Measurements from ENCODE around the gene ATP11C. TPM values are rescaled to one million over a fixed set of nuclear protein-coding genes. Genes with fewer than 3 reads are reported as not detected.

Gene ATP11C
- total and polyA plus RNA-seq, 2 of the 4 experiments (the other 2 are of a cell fraction), result 19.3 to 40.0 TPM

- Histone ChIP-seq H3K56ac (ENCODE audit: extremely low read depth, insufficient read depth, low read length) (no peak overlapping the region), H2AK9ac (replicated peaks; ENCODE audit: low read depth, low read length, poor library complexity) (no peak overlapping the region), H3K23ac (ENCODE audit: low read depth, low read length) (no peak overlapping the region), H3K9me1 (ENCODE audit: insufficient read depth, low read length) (no peaks in the 10 kb centered on the region), H3K9me3 (ENCODE audit: control insufficient read depth, insufficient read depth, low read length) (no peaks in the 10 kb centered on the region), H2BK5ac (ENCODE audit: low read depth, low read length, poor library complexity, severe bottlenecking) (peak overlapping the region; percentile 16), H3K4me3 (ENCODE audit: insufficient read depth, low read depth, low read length) (no peak overlapping the region), H3K4ac (ENCODE audit: low read depth, low read length) (peak overlapping the region; percentile 42), H4K91ac (ENCODE audit: insufficient read depth, low read depth, low read length) (peak overlapping the region; percentile 50; the same call in 1 of the 2 replicates), H3K79me1 (ENCODE audit: low read depth in 1 of 2, low read length in 2 of 2) (peaks cover 9 to 10% of the 10 kb centered on the region in 2 experiments; a peak in 3 of 4 replicates), H3K36me3 (ENCODE audit: control insufficient read depth, insufficient read depth, low read length) (no peaks in the 10 kb centered on the region), H4K20me1 (ENCODE audit: insufficient read depth, low read length) (no peaks in the 10 kb centered on the region), H4K8ac (ENCODE audit: low read depth in 2 of 2, low read length in 2 of 2) (peak overlapping the region in 1 of 2 experiments; percentile 15; a peak in 1 of 4 replicates), H3K9ac (ENCODE audit: low read depth, low read length) (no peak overlapping the region), H2AK5ac (ENCODE audit: low read depth, low read length) (no peak overlapping the region), H3K27ac (ENCODE audit: insufficient read depth, low read length) (no peak overlapping the region), H4K5ac (ENCODE audit: low read depth, low read length) (peak overlapping the region; percentile 42; the same call in 1 of the 2 replicates), H2BK120ac (ENCODE audit: low read depth, low read length) (peak overlapping the region; percentile 51; the same call in 1 of the 2 replicates), H3K27me3 (ENCODE audit: control insufficient read depth, insufficient read depth, low read length) (no peaks in the 10 kb centered on the region), H3K14ac (replicated peaks; ENCODE audit: low read depth, low read length) (0 out of 2 replicates have a peak overlapping the region, but pooled peaks have one; percentile 42), H3K4me1 (ENCODE audit: control insufficient read depth, insufficient read depth, low read length) (peaks cover 6% of the 10 kb centered on the region; the same call in 1 of the 2 replicates), H2BK15ac (ENCODE audit: low read depth, low read length) (no peak overlapping the region), H3K18ac (ENCODE audit: low read depth, low read length) (peak overlapping the region; percentile 61), H2BK20ac (ENCODE audit: low read depth, low read length) (peak overlapping the region; percentile 35; the same call in 1 of the 2 replicates), H2AFZ (replicated peaks; ENCODE audit: low read length, poor library complexity) (no peak overlapping the region), H3K4me2 (ENCODE audit: low read depth, low read length) (peak overlapping the region; percentile 80)
- CTCF ChIA-PET, result interaction anchor here (0.5 kb wide), 1 partner anchor 217 kb away, joined by 3 read pairs; no protein-coding TSS in a partner anchor
- no TSS peak for BruUV-seq (replicated peaks)
- WGBS, 2 experiments (ENCODE audit: extremely low coverage in 2 of 2, insufficient read length in 1 of 2), result no CpG with 5 or more reads among the region's 8 CpGs
- dilution Hi-C loops (cut with HindIII; ENCODE audit: low sequenced_read_pairs, unreplicated experiment) (no loop called here), in situ Hi-C loops (cut with MboI; ENCODE audit: low sequenced_read_pairs) (no loop called here), intact Hi-C loops (cut with micrococcal nuclease) (no loop called here)
- POLR2A ChIA-PET (ENCODE audit: unreplicated experiment), result no interaction called here
- DNase-seq (peak; percentile 83), ATAC-seq (ENCODE audit: low read depth) (peak; percentile 88)
- TF ChIP-seq RFX5 (IDR thresholded peaks at IDR 0.05; ENCODE audit: low read depth, low read length) (no peak), NFE2L2 (IDR thresholded peaks at IDR 0.05; ENCODE audit: low read depth, low read length) (peak; percentile 46; the same call in 1 of the 2 replicates)
Observed at GRCh38 chrX:139826065-139827044, 106.5 kb downstream of the ATP11C start.
